ENCODE data around the gene SPOCK1.

SPOCK1 gene

DNA sequence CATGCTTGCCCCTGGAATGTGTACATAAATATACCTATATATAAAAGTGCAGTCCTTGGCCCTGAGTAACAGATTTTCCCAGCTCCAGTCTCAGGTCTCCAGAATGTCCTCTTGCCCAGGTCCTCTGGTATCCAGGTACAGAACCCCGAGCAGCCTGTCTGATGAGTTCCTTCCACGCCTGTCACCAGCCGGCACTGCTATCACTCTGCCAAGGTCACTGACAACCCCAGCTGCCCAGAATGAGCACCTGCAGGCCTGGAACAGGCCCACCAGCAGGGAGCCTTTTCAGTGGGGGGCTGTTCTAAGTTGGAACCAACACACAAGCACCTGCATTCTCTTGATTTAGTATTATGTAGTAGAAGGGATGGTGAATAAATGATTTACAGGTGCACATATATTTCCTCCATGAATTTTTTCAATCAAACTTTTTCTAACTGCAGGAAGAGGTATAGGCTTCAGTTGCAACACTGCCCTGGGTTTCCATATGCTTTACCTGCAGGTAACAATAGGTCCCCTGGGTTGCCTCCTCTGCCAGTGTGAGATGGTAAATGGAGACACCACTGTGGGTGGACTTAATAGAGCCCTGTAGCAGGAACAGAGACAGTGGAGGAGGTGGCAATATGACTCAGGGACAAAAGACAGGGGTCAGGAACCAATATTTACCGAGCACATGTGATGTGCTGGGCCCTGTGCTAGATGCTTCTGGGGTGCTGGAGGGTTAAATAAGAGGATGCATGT, 291.9 kb downstream of the SPOCK1 start:
- no peaks in the 10 kb centered on the region for H3K27me3 ChIP-seq (ENCODE audit: insufficient read depth, poor library complexity, severe bottlenecking)
- peaks cover 10% of the 10 kb centered on the region for H3K4me1 ChIP-seq (ENCODE audit: insufficient read depth, poor library complexity, severe bottlenecking)
- DNase-seq (ENCODE audit: low spot score) (no peak), ATAC-seq (ENCODE audit: low read depth) (no peak)
- H3K36me3 ChIP-seq (ENCODE audit: low read depth): no peaks in the 10 kb centered on the region
- TF ChIP-seq, protein P1, sequence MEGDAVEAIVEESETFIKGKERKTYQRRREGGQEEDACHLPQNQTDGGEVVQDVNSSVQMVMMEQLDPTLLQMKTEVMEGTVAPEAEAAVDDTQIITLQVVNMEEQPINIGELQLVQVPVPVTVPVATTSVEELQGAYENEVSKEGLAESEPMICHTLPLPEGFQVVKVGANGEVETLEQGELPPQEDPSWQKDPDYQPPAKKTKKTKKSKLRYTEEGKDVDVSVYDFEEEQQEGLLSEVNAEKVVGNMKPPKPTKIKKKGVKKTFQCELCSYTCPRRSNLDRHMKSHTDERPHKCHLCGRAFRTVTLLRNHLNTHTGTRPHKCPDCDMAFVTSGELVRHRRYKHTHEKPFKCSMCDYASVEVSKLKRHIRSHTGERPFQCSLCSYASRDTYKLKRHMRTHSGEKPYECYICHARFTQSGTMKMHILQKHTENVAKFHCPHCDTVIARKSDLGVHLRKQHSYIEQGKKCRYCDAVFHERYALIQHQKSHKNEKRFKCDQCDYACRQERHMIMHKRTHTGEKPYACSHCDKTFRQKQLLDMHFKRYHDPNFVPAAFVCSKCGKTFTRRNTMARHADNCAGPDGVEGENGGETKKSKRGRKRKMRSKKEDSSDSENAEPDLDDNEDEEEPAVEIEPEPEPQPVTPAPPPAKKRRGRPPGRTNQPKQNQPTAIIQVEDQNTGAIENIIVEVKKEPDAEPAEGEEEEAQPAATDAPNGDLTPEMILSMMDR (IDR thresholded peaks at IDR 0.05; ENCODE audit: poor library complexity, severe bottlenecking): no peak
- H3K27ac ChIP-seq (ENCODE audit: poor library complexity, severe bottlenecking): no peak overlapping the region
- no peaks in the 10 kb centered on the region for H3K9me3 ChIP-seq (ENCODE audit: severe bottlenecking)
- no peak overlapping the region for H3K4me3 ChIP-seq (ENCODE audit: severe bottlenecking)

DNA sequence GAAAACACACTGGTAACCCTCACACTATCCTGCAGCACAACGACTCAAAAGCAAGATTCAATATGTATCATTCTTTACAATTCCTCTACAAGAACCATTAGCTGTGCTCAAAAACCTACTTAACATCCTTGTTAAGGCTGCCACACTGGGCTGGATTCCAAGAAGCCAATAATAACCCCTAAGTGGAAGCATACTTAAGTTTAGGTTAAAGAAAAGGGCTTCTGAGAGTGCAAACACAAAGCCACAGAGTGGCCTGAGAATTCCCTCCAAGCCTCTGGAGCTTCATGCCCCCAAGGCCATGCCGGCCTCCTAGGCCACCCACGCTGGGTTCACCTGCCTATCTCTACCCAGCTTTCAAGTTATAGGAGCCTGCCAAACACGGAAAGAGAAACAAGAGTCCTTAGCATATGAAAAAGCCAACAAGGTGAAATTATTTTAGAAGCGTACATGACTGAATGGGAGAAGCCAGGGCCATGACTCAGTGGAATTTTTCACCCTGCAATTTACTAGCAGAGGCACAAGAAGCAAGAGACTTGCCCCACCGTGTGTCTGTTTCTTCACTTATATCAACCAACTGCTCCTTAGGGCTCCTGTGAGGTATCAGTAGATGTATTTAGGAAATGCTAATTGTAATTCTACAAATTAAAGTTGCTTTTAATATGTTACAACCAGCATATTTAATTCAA, 293.0 kb downstream of the SPOCK1 start:
- H3K27me3 ChIP-seq (ENCODE audit: insufficient read depth, poor library complexity, severe bottlenecking): no peaks in the 10 kb centered on the region
- TF ChIP-seq, protein P1 (IDR thresholded peaks at IDR 0.05; ENCODE audit: poor library complexity, severe bottlenecking): no peak
- H3K4me3 ChIP-seq (ENCODE audit: severe bottlenecking): no peak overlapping the region
- no peaks in the 10 kb centered on the region for H3K36me3 ChIP-seq (ENCODE audit: low read depth)
- H3K4me1 ChIP-seq (ENCODE audit: insufficient read depth, poor library complexity, severe bottlenecking): peaks cover 10% of the 10 kb centered on the region
- no peaks in the 10 kb centered on the region for H3K9me3 ChIP-seq (ENCODE audit: severe bottlenecking)
- ATAC-seq (ENCODE audit: low read depth): no peak
- H3K27ac ChIP-seq (ENCODE audit: poor library complexity, severe bottlenecking): no peak overlapping the region
- no peak for DNase-seq (ENCODE audit: low spot score)

DNA sequence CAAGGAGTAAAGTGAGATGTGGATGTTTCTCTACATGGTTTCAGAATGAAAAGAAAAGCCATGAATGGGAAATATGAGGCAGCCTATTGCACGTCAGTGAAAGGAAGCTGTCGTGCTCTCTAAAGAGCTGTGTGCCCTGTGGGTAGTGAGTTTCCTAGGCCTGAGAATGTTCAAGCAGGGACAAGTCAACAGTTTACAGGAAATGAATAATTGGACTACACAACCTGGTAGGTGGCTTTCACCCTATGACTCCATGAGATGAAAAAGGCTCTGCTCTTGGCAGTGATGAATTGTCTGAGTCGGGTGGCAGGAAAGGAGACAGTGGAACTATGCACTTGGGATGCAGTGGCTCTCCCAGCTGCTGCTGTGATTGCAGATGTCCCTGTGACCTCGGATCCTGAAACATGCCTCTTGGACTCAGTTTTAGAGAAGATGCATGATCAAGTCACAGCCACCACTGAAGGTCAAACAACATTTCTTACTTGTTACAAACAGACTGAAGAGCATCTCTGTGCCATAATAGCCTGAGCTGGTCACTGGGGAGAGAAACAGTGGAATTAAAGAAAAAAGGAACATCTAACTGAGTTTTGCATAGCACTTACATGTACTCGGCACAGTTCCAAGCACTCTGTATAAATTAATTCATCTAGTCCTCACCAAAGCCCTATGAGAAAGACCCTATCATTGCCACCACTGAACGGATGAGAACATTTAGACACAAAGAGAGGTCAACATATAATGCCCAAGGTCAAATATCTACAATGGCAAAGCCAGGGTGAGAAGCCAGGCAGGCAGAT, 293.7 kb downstream of the SPOCK1 start:
- no peaks in the 10 kb centered on the region for H3K9me3 ChIP-seq (ENCODE audit: severe bottlenecking)
- H3K27me3 ChIP-seq (ENCODE audit: insufficient read depth, poor library complexity, severe bottlenecking): no peaks in the 10 kb centered on the region
- no peaks in the 10 kb centered on the region for H3K36me3 ChIP-seq (ENCODE audit: low read depth)
- ATAC-seq (ENCODE audit: low read depth): peak; percentile 91
- DNase-seq (ENCODE audit: low spot score): no peak
- H3K4me3 ChIP-seq (ENCODE audit: severe bottlenecking): no peak overlapping the region
- TF ChIP-seq, protein P1 (IDR thresholded peaks at IDR 0.05; ENCODE audit: poor library complexity, severe bottlenecking): no peak
- H3K27ac ChIP-seq (ENCODE audit: poor library complexity, severe bottlenecking): peak overlapping the region; percentile 34
- peaks cover 10% of the 10 kb centered on the region for H3K4me1 ChIP-seq (ENCODE audit: insufficient read depth, poor library complexity, severe bottlenecking)

DNA sequence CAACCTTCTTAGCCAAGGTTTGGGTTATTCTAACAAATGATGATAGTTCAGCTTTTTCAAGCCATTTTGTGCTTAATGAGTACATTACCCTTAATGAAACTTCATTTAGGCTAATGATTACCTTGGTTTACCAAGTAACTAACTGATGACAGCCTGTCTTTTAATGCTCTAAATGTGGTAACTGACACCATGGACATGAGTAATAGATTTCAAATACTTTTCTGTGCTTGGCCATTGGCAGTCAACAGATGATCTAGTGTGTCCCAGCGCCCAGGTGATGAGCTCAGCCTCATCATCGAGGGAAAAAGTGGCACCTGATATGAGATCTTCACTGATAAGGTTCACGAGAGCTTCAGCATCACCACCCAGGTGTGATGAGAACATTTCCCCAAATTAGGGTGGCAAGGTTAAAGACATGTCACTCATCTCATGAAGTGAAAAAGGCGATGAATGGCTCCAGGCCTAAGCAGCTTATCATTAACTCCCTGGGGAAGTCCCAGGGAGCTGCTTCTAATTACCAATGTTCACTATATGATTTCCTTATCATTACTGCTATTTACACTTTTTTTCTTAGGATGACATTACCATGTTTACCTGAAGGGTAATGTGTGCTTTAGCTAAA, 296.0 kb downstream of the SPOCK1 start:
- ATAC-seq (ENCODE audit: low read depth): no peak
- H3K4me1 ChIP-seq (ENCODE audit: insufficient read depth, poor library complexity, severe bottlenecking): peaks cover 10% of the 10 kb centered on the region
- H3K4me3 ChIP-seq (ENCODE audit: severe bottlenecking): no peak overlapping the region
- H3K36me3 ChIP-seq (ENCODE audit: low read depth): no peaks in the 10 kb centered on the region
- TF ChIP-seq, protein P1 (IDR thresholded peaks at IDR 0.05; ENCODE audit: poor library complexity, severe bottlenecking): no peak
- H3K27ac ChIP-seq (ENCODE audit: poor library complexity, severe bottlenecking): no peak overlapping the region
- H3K27me3 ChIP-seq (ENCODE audit: insufficient read depth, poor library complexity, severe bottlenecking): no peaks in the 10 kb centered on the region
- DNase-seq (ENCODE audit: low spot score): no peak
- no peaks in the 10 kb centered on the region for H3K9me3 ChIP-seq (ENCODE audit: severe bottlenecking)
